Measurements from ENCODE around the gene RWDD4.

- TF ChIP-seq EZH2 (IDR thresholded peaks at IDR 0.05; ENCODE audit: borderline replicate concordance), result no peak
- TF ChIP-seq CTCF (IDR thresholded peaks at IDR 0.05; ENCODE audit: poor library complexity), result no peak
Measured at GRCh38 chr4:183675625-183676024, 16.6 kb upstream of the RWDD4 start.
